GM19193 (cell line): ENCODE results near the gene SH3BP5L.
A peak's percentile ranks its signal among the peaks of the same experiment; 100 is the strongest.

Experiments used
- POLR2A ChIP-seq: IDR thresholded peaks from 4 replicates; pipeline ENCODE4 v1.6.1; 2011; ENCODE audit not compliant: insufficient read depth, insufficient read length; ENCODE audit errors: extremely low read depth

Gene SH3BP5L

DNA sequence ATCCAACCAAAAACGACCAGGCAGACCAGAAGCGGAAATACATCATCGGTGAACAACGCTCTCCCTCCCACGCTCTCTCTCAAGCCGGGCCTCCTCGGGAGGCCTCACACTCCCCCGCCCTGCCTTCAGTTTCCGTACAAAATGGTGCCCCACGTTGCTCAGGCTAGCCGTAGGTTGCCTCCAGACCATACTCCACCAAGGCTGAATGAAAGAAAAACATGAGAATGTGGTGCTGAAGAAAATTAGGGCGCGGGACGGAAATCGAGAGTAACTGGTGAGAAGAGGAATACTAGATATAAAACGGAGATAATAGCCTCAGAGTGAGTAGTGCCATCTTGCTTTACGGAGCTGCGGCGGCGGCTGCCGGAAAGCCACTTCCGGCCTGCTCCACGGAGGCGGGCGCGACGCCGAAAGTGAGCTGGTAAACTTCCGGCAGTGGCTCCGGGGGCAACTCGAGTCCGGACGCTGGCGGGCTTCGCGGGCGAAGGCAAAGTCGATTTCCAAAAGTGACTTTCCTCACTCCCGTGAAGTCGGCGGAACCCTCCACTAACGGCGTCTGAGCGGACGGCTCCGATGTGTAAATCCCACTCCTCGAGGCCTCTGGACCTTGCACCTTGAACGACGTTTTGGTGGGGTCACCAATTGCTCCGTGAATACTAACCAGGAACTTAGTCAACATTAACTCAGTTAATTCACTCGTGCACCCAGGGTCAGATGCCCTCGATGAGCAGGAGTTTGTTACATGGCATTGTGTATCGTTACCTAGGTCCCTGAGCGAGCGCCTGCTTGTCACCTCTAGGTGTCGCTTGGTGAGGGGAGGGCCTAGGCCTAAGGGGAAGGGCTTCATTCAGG, at the start of gene SH3BP5L:
TSS of gene SH3BP5L (minus strand) at position 7 of the 852 bp plus-strand sequence. CDS start 980 bp downstream, outside the sequence.
- TF ChIP-seq POLR2A: peak; percentile 76

DNA sequence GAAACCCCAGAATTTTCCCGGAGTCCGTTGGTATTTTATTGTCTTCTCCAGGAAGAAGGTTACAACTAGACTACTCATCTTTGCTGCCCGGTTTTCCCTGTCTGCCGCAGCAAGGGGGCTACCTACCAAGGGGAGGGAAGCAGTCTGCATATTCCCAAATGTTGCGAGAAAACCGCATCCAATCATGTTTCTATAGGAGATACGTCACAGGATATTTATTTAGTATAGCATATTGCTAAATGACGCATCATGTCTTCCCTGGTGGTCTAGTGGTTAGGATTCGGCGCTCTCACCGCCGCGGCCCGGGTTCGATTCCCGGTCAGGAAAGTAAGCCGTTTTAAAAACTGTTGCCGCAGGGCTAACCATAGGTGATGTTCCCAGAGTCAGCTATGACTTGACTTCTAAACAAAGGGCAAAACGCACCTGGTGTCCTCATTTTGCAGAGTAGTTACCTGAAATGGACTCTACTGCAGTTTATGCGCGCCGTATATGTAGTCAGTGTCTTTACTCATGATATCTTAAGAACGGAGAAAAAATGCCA, 48.3 kb upstream of the SH3BP5L start:
- no peak for TF ChIP-seq POLR2A

DNA sequence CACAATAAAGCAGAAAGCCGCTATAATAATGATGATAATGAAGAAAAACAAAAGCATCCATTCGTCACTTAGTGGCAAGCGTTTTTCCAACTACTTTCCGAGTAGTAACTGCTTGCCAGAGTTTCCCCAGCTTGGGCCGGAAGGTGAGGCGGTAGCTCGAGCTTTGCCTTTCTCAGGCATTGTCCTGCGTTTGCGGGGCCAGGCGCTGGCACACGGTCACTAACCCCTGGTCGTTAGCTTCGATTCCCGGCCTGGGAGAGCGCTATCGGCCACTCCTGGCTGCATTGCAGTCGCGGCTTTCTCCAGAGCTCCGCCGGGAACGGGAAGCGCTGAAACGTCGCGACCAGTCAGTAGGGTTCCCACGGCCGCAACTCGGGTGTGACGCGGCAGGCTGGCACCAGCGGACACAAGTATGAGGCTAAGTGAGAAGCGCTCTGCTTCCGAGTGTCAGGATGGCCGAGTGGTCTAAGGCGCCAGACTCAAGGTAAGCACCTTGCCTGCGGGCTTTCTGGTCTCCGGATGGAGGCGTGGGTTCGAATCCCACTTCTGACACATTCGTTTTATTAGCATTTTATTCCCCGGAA, 47.8 kb upstream of the SH3BP5L start:
- no peak for TF ChIP-seq POLR2A

DNA sequence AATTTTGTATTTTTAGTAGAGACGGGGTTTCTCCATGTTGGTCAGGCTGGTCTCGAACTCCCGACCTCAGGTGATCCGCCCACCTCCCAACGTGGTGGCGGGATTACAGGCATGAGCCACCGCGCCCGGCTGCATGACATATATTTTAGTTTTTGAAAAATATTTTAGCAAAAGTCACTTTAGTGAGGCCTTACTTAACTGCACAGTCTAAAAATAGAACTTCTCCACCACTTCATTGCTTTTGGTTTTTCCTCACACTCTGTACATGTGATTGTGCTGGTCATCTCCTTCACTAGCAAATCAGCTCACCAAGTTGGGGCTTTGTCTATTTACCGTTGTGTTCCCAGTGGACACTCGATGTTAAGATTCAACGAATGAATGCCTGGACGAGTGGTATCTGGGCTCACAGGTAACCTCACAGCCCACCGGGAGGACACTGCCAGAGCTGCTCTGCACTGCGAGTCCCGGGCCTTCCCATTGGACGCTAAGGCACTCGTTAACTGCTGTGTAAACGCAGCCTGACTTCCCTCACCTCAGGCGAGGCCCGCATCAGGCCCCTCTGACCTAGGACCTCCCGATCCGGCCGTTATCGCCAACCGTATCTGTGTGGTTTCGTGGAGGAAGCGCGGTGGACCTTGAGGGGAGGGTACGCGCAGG, 47.2 kb upstream of the SH3BP5L start:
- TF ChIP-seq POLR2A: no peak

DNA sequence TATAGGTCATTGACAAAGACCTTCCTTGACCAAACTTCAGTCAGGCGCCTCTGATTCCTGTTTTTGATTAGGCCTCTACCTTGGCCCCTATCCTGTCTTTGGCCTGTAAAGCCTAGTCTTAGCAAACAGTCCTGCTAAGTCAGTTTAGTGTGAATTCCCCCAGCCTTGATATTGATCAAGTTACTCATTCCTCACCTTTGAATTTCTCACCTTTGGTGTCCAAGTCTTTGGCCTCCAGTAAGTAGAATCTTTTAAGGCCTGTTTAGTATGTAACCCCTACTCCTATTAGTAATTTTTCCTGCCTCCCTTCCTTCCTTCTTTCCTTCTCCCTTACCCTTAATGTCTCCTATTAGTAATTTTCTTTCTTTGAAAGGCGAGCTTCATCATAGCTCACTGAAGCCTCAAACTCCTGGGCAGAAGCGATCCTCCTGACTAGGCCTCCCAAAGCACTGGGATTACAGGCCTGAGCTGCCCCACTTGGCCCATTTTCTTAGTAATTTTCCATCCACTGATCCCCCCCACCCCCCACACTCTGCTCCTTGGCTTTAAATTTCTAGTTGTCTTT, 46.2 kb upstream of the SH3BP5L start:
- TF ChIP-seq POLR2A: no peak

DNA sequence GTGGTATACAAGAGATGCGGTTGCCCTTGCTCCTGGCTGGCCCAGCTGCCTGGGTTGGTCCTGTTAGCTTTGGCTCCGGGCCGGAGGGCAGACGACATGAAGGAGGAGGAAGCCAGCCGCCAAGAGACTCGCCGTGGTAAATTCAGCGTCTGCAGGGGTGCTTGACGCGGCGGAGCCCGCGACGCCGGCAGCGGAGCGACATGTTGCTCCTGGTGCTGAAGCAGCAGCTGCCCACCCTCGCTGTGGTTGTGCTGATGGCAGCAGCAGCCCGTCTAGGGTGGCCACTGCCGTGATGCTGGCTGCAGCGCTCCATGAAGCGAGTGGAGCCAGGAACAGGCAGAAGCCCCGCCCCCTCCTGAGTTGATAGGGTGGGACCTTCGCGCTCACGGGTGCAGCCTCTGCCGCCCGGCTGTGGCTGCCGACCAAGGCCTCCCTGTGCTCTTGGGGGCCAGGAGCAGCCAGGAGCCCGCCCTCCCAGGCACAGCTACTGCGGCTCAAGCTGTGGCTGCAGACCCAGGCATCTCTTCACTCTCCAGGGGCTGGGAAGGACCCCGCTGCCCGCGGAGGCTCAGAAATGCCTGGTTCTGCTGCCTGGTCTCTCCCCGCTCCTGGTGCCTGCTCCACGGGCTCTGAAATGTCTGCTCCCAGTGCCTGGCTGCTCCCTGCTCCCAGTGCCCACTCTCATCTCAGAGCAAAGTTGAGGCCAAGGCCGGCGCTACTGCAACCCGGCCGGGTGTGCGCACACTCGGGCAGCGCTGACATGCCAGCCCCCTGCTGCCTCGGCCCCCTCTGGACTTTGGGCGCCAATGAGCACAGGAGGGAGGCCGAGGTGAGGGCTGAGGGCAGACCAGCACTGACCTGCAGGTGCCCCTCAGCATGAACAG, 37.5 kb upstream of the SH3BP5L start:
- TF ChIP-seq POLR2A: peak; percentile 80

DNA sequence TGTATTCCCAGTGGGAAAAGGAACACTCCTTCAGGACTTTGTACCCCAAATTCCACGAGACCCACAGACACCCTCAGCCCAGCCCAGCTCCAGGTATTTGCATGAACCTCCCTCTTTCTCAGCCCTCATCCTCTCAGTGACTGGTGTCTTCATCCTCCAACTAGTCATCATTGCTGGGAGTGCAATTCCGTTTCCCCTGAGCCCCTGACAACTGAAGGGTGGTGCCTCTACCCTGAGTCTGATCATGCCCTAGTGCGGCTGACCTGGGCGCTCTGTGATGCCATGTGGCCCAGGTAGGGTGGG, 36.9 kb upstream of the SH3BP5L start:
- no peak for TF ChIP-seq POLR2A

DNA sequence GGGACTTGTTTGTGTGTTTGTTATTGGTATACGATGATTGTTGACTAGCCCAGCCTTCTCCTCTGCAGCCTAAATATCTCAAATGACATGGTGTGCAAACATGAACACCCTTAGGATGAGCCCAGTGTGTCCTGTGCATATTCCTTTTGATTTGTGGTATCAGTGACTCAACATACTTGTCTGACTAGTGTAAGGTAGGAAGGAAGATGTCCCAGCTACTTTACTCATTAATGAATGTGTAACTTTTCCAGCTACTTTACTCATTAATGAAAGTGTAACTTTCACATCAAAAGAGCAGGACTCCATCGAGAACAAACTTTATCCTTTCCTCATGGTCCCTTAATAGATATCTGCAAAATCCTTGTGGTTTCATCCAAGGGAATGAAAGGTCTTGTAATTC, 35.9 kb upstream of the SH3BP5L start:
- TF ChIP-seq POLR2A: no peak

DNA sequence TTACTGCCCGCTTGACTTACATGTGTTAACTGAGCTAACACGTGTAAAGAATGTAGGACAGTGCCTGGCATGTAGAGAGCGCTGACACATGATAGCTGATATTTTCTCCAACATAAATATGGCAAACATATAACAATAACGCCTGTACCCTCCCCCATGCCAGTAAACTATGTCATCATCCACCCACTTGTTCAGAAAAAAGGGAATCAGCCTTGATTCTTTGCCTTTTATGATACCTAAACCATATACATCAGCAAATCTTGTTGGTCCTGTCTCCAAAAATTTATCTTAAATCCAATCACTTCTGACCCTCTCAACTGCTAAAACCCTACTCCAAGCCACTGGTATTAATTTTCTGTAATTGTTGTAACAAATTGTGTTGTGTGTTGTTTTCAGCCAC, 34.3 kb upstream of the SH3BP5L start:
- no peak for TF ChIP-seq POLR2A

DNA sequence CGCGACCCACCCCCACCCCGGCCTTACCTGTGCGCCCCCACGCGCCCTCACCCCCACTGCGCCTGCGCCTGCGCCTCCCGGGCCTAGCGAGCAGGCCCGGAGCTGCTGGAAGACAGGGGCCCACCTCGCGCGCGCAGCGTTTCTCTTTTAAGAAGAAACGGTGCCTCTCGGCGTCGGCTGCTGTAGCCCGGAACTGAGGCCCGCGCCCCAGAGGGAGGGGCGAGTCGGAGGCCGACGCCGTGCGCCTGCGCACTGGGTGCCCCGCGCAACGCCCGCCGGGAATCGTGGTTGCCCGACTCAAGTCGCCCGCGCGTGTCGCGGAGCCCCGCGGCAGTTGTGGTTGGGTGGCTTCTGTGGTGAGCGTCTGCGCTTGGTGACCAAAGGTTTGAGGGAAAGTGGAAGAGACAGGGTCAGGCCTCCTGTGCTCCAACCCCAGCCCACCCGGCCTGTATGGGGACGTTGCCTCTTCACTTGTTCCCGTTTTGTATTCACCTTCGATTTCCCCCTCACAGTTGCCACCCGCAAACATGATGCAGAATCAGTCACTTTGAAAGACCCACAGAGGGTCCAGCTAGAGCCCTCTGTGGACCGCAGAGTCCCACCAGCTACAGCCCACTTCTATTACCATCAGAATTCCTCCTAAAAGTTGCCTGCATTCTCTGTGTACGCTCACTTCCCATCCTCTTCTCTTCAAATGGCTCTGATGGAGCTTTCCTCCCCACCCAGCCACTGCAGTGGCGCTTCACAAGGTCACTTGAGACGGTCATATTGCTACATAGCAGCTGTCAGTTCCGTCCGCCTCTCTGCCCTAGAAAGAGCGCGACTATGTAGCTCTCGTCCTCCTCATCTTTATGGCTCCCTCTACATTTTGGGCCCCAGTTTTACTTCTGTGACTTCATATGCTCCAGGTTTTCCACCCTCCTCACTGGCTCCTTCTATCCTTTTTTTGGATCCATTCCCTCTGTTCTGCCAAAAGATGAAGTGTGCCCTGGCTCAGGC, 33.5 kb upstream of the SH3BP5L start, which contains the start of gene ZNF692:
TSS of gene ZNF692 (minus strand) at position 195 of the 999 bp plus-strand sequence. CDS start 776 bp downstream, outside the sequence.
- peak; percentile 94 for TF ChIP-seq POLR2A

DNA sequence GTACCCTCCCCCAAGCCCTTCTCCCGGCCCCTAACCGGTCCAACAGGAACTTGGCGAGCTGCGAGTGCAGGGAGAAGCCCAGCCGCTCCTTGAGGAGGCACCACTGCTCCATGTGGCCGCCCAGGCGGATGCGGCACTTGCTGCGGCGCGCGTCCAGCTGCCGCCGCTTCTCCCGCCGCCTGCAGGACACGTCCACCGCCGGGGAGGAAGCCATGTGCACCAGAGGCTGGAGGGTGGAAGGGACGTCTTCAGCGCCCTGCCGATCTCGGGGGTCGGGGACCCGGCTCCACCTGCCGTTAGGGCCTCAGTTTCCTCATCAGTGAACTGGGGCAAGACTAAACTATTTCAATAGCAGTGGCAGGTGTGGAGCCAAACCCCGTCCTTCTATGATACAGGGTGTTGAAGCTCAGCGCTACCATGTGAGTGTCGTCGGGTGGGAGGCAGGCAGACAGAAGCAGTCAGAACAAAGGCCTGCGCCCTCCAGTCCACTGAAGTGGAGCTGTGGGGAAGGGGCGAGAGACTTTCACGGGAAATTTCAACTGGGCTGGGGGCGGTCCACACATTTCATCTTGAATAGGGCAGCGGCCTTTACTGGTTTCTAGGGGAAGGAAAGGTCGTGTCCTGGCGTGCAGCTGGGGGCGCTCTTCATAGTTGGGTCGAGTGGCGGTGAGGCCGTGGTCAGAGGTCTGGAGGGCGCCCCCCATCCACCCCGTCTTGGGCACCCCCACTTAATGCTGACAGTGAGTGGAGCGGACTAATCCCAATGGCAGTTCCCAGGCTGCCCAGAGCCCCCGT, 32.6 kb upstream of the SH3BP5L start:
- peak; percentile 39 for TF ChIP-seq POLR2A

DNA sequence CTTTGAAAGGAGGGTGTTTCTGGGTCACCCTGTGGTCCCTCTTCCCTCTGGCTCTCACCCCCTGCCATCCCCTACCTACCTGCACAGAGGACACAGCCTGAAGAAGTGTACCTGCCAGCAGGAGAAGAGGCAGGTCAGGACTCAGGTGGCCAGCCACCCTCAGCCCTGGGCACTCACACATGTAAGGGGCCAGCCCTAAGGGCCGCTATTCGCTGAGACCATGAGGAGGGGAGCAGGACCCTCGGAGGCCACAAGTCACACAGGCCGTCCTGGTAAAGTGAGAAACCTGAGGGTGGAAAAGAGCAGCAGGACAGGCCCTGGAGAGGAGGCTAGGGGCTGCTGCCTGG, 32.0 kb upstream of the SH3BP5L start:
- TF ChIP-seq POLR2A: no peak

DNA sequence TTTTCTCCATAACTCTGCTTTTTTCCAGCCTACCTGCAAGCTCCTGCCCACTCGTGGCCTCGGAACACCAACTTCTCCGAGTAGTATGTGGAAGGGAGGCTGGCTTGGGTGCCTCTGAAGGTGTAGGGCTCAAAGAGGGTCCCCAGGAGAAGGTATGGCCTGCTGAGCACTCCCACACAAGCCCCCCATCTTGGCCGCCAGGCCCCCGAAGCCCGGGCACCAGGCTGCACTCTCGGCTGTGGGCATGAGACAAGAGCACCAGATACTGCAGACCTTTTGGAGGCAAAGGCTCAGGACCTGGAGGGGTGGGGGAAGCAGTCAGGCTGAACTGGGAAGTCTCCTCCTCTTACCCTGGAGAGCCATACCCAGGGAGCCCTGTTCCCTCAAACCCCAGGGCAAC, 31.5 kb upstream of the SH3BP5L start:
- TF ChIP-seq POLR2A: no peak

DNA sequence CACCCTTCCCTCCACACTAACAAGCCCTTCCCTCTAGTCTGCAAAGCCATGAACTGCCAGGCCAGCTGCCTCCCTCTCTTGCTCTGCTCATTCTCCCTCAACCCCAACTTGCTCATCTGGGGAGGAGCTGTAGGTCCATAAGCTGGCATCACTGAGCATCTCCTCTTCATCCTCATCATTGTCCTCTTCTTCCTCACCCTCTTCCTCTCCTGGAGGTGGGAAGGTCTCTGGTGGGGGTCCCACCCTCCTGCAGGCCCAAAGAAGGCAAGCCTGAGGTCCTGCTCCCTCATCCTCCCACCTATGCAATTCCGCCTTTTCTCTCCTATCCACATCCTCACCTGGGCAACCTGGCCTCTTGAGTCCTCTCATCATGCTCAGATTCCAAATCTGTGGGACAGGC, 30.5 kb upstream of the SH3BP5L start:
- TF ChIP-seq POLR2A: no peak
